ENCODE data around the gene ABCG1.

DNA sequence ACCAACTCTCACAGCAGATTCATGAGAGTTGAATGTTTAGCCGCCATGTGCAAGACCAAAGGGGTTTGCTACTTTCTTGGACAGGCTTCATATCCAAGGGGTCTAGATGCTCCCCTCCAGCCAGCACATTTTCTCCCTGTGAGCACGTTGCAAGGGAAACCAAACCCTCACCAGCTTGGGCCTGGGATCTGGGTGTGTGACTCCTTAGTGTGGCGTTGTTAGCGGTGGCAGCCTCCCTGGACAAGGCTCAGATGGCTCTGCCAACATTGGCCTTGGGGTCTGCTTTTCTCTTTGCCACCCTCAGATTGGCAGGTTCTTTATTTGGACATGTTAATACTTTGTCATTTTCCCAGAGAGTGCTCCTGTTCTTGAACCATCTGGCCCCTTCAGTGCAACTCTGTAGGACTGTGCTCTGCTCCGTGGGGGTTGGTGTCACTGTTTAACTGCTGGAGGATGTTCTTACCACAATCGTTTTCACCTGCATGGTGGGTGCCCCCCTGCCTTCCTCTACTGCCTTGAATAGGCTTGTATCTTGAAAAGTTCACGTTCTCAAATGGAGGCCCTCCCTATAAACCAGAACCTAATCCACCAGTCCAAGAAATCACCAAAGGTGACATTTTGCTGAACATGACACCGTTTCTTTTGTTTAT is 13.4 kb downstream of the ABCG1 start:
- TF ChIP-seq, protein P1, sequence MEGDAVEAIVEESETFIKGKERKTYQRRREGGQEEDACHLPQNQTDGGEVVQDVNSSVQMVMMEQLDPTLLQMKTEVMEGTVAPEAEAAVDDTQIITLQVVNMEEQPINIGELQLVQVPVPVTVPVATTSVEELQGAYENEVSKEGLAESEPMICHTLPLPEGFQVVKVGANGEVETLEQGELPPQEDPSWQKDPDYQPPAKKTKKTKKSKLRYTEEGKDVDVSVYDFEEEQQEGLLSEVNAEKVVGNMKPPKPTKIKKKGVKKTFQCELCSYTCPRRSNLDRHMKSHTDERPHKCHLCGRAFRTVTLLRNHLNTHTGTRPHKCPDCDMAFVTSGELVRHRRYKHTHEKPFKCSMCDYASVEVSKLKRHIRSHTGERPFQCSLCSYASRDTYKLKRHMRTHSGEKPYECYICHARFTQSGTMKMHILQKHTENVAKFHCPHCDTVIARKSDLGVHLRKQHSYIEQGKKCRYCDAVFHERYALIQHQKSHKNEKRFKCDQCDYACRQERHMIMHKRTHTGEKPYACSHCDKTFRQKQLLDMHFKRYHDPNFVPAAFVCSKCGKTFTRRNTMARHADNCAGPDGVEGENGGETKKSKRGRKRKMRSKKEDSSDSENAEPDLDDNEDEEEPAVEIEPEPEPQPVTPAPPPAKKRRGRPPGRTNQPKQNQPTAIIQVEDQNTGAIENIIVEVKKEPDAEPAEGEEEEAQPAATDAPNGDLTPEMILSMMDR (IDR thresholded peaks at IDR 0.05), result no peak
- TF ChIP-seq POLR2A (IDR thresholded peaks at IDR 0.05) (no peak), POLR2AphosphoS5 (IDR thresholded peaks at IDR 0.05) (no peak)
